Stimulated activated CD4-positive, alpha-beta T cell treated with anti-CD3 and anti-CD28 coated beads, Interleukin-4, amount 100 ng/mL, for 48 hours (primary cell): ENCODE measurements around the gene FAM240B.
A peak's percentile ranks its signal among the peaks of the same experiment; 100 is the strongest.

Source experiments
- DNase-seq, 2 donors: peaks; one replicate each; pipeline ENCODE4 v3.0.0-alpha.2; 2020; ENCODE audit warnings: low read depth in 2 of 2

Gene FAM240B

GRCh38 chr9:38700695-38701094 lies 19.2 kb downstream of the FAM240B start:
- DNase-seq = no peak

GRCh38 chr9:38699337-38699736 lies 20.6 kb downstream of the FAM240B start:
- DNase-seq = no peak

- no peak for DNase-seq
These were observed 22.1 kb downstream of the FAM240B start for GRCh38 chr9:38697776-38698300.

GRCh38 chr9:38696999-38697398 lies 22.9 kb downstream of the FAM240B start:
- no peak for DNase-seq

- no peak for DNase-seq
These were observed 25.3 kb downstream of the FAM240B start for GRCh38 chr9:38694676-38695075.

GRCh38 chr9:38692707-38693106 lies 27.2 kb downstream of the FAM240B start:
- DNase-seq = no peak

- DNase-seq = no peak
These were observed 29.4 kb downstream of the FAM240B start for GRCh38 chr9:38690574-38690973.

GRCh38 chr9:38689678-38690077 lies 30.3 kb downstream of the FAM240B start:
- DNase-seq = no peak

- no peak for DNase-seq
These were observed 31.9 kb downstream of the FAM240B start for GRCh38 chr9:38687992-38688391.

- DNase-seq = peak; percentile 4 to 30
These were observed 32.5 kb downstream of the FAM240B start for GRCh38 chr9:38687389-38687842.

GRCh38 chr9:38686933-38687332 lies 33.0 kb downstream of the FAM240B start:
- no peak for DNase-seq

GRCh38 chr9:38685535-38685934 lies 34.4 kb downstream of the FAM240B start:
- no peak for DNase-seq

GRCh38 chr9:38683336-38683735 lies 36.6 kb downstream of the FAM240B start:
- DNase-seq = no peak

- DNase-seq = no peak
These were observed 37.2 kb downstream of the FAM240B start for GRCh38 chr9:38682713-38683112.

GRCh38 chr9:38681747-38682227 lies 38.1 kb downstream of the FAM240B start:
- no peak for DNase-seq

- DNase-seq = no peak
These were observed 39.0 kb downstream of the FAM240B start for GRCh38 chr9:38680837-38681445.

GRCh38 chr9:38677660-38678303 lies 42.2 kb downstream of the FAM240B start:
- DNase-seq = no peak

- DNase-seq = no peak
These were observed 44.1 kb downstream of the FAM240B start for GRCh38 chr9:38675831-38676230.

- no peak for DNase-seq
These were observed 44.7 kb downstream of the FAM240B start for GRCh38 chr9:38675211-38675610.

- no peak for DNase-seq
These were observed 46.3 kb downstream of the FAM240B start for GRCh38 chr9:38673399-38674193.

GRCh38 chr9:38671748-38672147 lies 48.2 kb downstream of the FAM240B start:
- DNase-seq = no peak

- no peak for DNase-seq
These were observed 48.6 kb downstream of the FAM240B start for GRCh38 chr9:38671372-38671731.
